Upper lobe of right lung (tissue), 1 donor: ENCODE data around the gene PIP5K1A. TPM values are rescaled to one million over a fixed set of nuclear protein-coding genes. Genes with fewer than 3 reads are reported as not detected.

Experiments
- ATAC-seq: fragments of 200-7000 bp; cut with Tn5 transposase; one replicate; pipeline ENCODE4 v1.9.1; 2020; ENCODE audit warnings: mild to moderate bottlenecking, moderate library complexity
- DNase-seq: peaks from one replicate; pipeline ENCODE4 v3.0.0-alpha.2; 2020
- H3K27ac ChIP-seq: fragments of 200-600 bp; one replicate; pipeline ENCODE4 v1.8.0; 2022
- H3K27me3 ChIP-seq: fragments of 200-600 bp; one replicate; pipeline ENCODE4 v1.8.0; 2022; ENCODE audit warnings: mild to moderate bottlenecking
- H3K36me3 ChIP-seq: fragments of 200-600 bp; one replicate; pipeline ENCODE4 v1.8.0; 2022
- H3K4me1 ChIP-seq: fragments of 200-600 bp; one replicate; pipeline ENCODE4 v1.8.0; 2022
- H3K4me3 ChIP-seq: fragments of 200-600 bp; one replicate; pipeline ENCODE4 v1.8.0; 2022; ENCODE audit warnings: mild to moderate bottlenecking
- H3K9me3 ChIP-seq: fragments of 200-600 bp; one replicate; pipeline ENCODE4 v1.8.0; 2022
- CTCF ChIP-seq: fragments of 200-600 bp; IDR thresholded peaks from one replicate; pipeline ENCODE4 v1.8.0; 2022; ENCODE audit warnings: antibody characterized with exemption
- intact Hi-C: fragments of 100-400 bp; cut with DNase I; formaldehyde crosslinking; loops from one replicate; pipeline ENCODE4 v1.11.0; 2022
- total RNA-seq: library from RNA; stranded (reverse); fragmentation: NEBNext Ultra II Directional; extraction: Animal tissue kit (Norgen Biotek cat#: 25700); gene quantifications from one replicate; pipeline ENCODE4 v1.2.1, GENCODE V29; 2021
- donor health status: DM: no; HTN: yes; CAD: no; lungs with severe emphysema.

Gene PIP5K1A
- total RNA-seq, 1 donor from 2014 or later: 54.0 TPM

GRCh38 chr1:151159373-151159772 lies 39.0 kb upstream of the PIP5K1A start:
- ATAC-seq (peak; percentile 9), DNase-seq (peak; percentile 5)
- Histone ChIP-seq H3K27ac (peak overlapping the region; percentile 42), H3K27me3 (no peaks in the 10 kb centered on the region), H3K4me3 (no peak overlapping the region), H3K36me3 (peaks cover 43% of the 10 kb centered on the region), H3K4me1 (peaks cover 2% of the 10 kb centered on the region), H3K9me3 (no peaks in the 10 kb centered on the region)
- intact Hi-C loops: loop anchor here (5.0 kb wide), 1 partner anchor 57 kb away; no protein-coding TSS in a partner anchor
- no peak for TF ChIP-seq CTCF

- intact Hi-C loops: no loop called here
- Histone ChIP-seq H3K4me1 (peaks cover 16% of the 10 kb centered on the region), H3K27me3 (no peaks in the 10 kb centered on the region), H3K4me3 (peak overlapping the region; percentile 73), H3K9me3 (no peaks in the 10 kb centered on the region), H3K27ac (peak overlapping the region; percentile 86), H3K36me3 (peaks cover 42% of the 10 kb centered on the region)
- no peak for ATAC-seq
- no peak for TF ChIP-seq CTCF
- no peak for DNase-seq
Measured at GRCh38 chr1:151164732-151165280, 33.5 kb upstream of the PIP5K1A start.

- ATAC-seq: peak; percentile 33
- H3K9me3 ChIP-seq: no peaks in the 10 kb centered on the region
- TF ChIP-seq CTCF: no peak
- H3K4me3 ChIP-seq: peak overlapping the region; percentile 73
- peaks cover 43% of the 10 kb centered on the region for H3K36me3 ChIP-seq
- peak overlapping the region; percentile 86 for H3K27ac ChIP-seq
- intact Hi-C loops: no loop called here
- H3K27me3 ChIP-seq: no peaks in the 10 kb centered on the region
- H3K4me1 ChIP-seq: peaks cover 16% of the 10 kb centered on the region
- peak; percentile 75 for DNase-seq
Measured at GRCh38 chr1:151165281-151165737, 33.0 kb upstream of the PIP5K1A start.

- TF ChIP-seq CTCF: no peak
- Histone ChIP-seq H3K27ac (peak within 1 kb of the TSS; percentile 86), H3K4me3 (peak within 1 kb of the TSS; percentile 73), H3K9me3 (no peaks in the 10 kb centered on the region), H3K36me3 (peaks cover 41% of the 10 kb centered on the region), H3K4me1 (peaks cover 16% of the 10 kb centered on the region), H3K27me3 (no peaks in the 10 kb centered on the region)
- intact Hi-C loops: no loop called here
- DNase-seq (peak; percentile 96), ATAC-seq (peak; percentile 97)
Measured at GRCh38 chr1:151165738-151166504, 32.4 kb upstream of the PIP5K1A start, which contains the start of the genes LYSMD1 and SCNM1. LYSMD1 (minus strand) TSS chr1:151165902; CDS start chr1:151165258, 644 bp downstream. SCNM1 (plus strand) TSS chr1:151166144; CDS start chr1:151166153, 9 bp downstream.

GRCh38 chr1:151166505-151166956 lies 31.8 kb upstream of the PIP5K1A start:
- no peaks in the 10 kb centered on the region for H3K9me3 ChIP-seq
- intact Hi-C loops: no loop called here
- peak overlapping the region; percentile 73 for H3K4me3 ChIP-seq
- peak overlapping the region; percentile 78 for H3K27ac ChIP-seq
- ATAC-seq (peak; percentile 1), DNase-seq (no peak)
- no peaks in the 10 kb centered on the region for H3K27me3 ChIP-seq
- H3K36me3 ChIP-seq: peaks cover 35% of the 10 kb centered on the region
- H3K4me1 ChIP-seq: peaks cover 16% of the 10 kb centered on the region
- TF ChIP-seq CTCF: no peak
